Measurements from ENCODE around the gene NUDT3.

DNA sequence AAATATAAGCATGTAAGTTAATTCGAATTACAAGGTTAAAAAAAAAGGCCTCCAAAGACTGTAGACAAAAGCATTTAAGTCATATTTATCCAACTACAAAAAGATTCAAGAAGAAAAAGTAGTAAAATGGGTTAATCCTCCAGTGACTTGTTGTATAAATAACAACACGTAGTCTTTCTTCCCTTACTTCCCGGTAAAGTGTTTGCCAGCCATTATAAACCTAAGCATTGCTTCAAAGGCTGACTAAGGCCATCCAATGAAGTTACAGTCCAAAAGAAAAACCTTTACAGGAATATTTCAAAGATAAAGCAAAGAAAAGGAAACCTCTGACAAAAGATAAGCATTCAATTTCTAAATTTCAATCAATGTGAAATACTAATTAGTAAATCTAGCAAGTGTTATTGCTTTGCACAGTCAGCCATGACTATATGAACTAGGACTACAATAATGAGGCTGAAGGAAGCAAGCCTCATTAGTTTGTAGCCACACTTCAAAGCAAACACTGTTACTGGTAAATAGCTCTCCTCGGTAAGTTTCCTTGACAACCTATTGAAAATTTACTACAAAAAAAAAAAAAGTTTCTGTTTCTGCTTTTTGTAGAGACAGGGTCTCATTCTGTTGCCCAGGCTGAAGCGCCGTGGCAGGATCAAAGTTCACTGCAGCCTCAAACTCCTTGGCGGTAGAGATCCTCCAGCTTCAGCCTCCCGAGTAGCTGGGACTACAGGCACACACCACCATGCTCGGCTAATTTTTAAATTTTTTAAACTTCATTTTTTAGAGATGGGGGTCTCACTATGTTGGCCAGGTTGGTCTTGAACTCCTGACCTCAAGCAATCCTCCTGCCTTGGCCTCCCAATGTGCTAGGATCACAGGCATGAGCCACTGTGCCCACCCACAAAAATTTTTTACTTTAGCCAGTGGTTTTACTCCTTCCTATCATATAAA is 46.0 kb downstream of the NUDT3 start:
- TF ChIP-seq, protein P1, sequence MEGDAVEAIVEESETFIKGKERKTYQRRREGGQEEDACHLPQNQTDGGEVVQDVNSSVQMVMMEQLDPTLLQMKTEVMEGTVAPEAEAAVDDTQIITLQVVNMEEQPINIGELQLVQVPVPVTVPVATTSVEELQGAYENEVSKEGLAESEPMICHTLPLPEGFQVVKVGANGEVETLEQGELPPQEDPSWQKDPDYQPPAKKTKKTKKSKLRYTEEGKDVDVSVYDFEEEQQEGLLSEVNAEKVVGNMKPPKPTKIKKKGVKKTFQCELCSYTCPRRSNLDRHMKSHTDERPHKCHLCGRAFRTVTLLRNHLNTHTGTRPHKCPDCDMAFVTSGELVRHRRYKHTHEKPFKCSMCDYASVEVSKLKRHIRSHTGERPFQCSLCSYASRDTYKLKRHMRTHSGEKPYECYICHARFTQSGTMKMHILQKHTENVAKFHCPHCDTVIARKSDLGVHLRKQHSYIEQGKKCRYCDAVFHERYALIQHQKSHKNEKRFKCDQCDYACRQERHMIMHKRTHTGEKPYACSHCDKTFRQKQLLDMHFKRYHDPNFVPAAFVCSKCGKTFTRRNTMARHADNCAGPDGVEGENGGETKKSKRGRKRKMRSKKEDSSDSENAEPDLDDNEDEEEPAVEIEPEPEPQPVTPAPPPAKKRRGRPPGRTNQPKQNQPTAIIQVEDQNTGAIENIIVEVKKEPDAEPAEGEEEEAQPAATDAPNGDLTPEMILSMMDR (IDR thresholded peaks at IDR 0.05; ENCODE audit: low read depth, low read length), result no peak
- TF ChIP-seq EZH2phosphoT487 (IDR thresholded peaks at IDR 0.05; ENCODE audit: low read depth), result no peak

Data from OCI-LY3 (cell line).